HCT116 (cell line): ENCODE measurements around the gene PRPH. TPM values are rescaled to one million over a fixed set of nuclear protein-coding genes. Genes with fewer than 3 reads are reported as not detected.
"Not testable (repeated sequence)": the region's sequence is repeated elsewhere in the genome, so short reads cannot be mapped to it uniquely, and the experiment has no call there.

Experiments used
- ATAC-seq: fragments of 200-7000 bp; cut with Tn5 transposase; 2 replicates; pipeline ENCODE4 v1.9.1; 2020; ENCODE audit warnings: mild to moderate bottlenecking, moderate library complexity
- BruUV-seq: library from RNA; stranded (reverse); fragments of 400-500 nt; replicated peaks from 2 replicates; lab custom pipeline; 2021; lab: Mats Ljungman, UMichigan
- CTCF ChIA-PET: fragments of 300-600 bp; sonication (Branson Sonifier 250); formaldehyde crosslinking; loops from one replicate; lab custom pipeline; 2021; ENCODE audit warnings: antibody characterized with exemption; lab: Charles Lee
- POLR2A ChIA-PET: fragments of 300-600, 350-600 bp; sonication (Branson Sonifier 250); formaldehyde crosslinking; loops from one replicate; lab custom pipeline; 2021; ENCODE audit warnings: antibody characterized with exemption; lab: Charles Lee
- RAD21 ChIA-PET, 2 experiments: fragments of 300-600 bp; sonication (Branson Sonifier 250); formaldehyde crosslinking; loops; one replicate each; lab custom pipeline; 2023; ENCODE audit warnings: low total read pairs in 2 of 2; ENCODE audit not compliant: uncharacterized antibody in 2 of 2, unreplicated experiment in 2 of 2, low non-redundant PET in 1 of 2; lab: Charles Lee
- DNase-seq: peaks from one replicate; pipeline ENCODE4 v3.0.0-alpha.2; 2010; ENCODE audit warnings: low read depth, low spot score
- H2AFZ ChIP-seq: fragments of 200-600 bp; shearing (Covaris generic), sonication (generic); 2 replicates; pipeline ENCODE4 v1.6.1; 2017; ENCODE audit warnings: low read depth, mixed run types, mixed read lengths, antibody characterized with exemption, low read length; ENCODE audit not compliant: poor library complexity, severe bottlenecking
- H3K27ac ChIP-seq: 2 replicates; pipeline ENCODE4 v1.5.1; 2012; ENCODE audit warnings: low read depth, low read length
- H3K27me3 ChIP-seq: fragments of 200-600 bp; sonication (generic); 2 replicates; pipeline ENCODE4 v1.6.1; 2016; ENCODE audit warnings: mixed run types, low read length, mixed read lengths; ENCODE audit not compliant: insufficient read depth
- H3K36me3 ChIP-seq, 2 experiments: fragments of 200-500 bp in 1 of 2; fragments of 200-600 bp in 1 of 2; sonication (Bioruptor generic) in 1 of 2; sonication (generic) in 1 of 2; 2 replicates each; pipeline versions ENCODE4 v1.5.1 to v1.6.1; 2014 to 2016; ENCODE audit warnings: low read length in 2 of 2, inconsistent platforms in 1 of 2, mixed read lengths in 1 of 2, mixed run types in 1 of 2; ENCODE audit not compliant: insufficient read depth in 2 of 2, control insufficient read depth in 1 of 2
- H3K4me1 ChIP-seq, 2 experiments: fragments of 200-600 bp in 1 of 2; sonication (generic) in 1 of 2; 2 replicates each; pipeline versions ENCODE4 v1.5.1 to v1.6.1; 2012 to 2017; ENCODE audit warnings: low read length in 2 of 2, inconsistent platforms in 1 of 2, mild to moderate bottlenecking in 1 of 2, mixed read lengths in 1 of 2, mixed run types in 1 of 2, moderate library complexity in 1 of 2; ENCODE audit not compliant: insufficient read depth in 2 of 2, control insufficient read depth in 1 of 2
- H3K4me2 ChIP-seq: fragments of 200-600 bp; sonication (generic); 2 replicates; pipeline ENCODE4 v1.6.1; 2017; ENCODE audit warnings: mixed run types, low read length, mixed read lengths
- H3K4me3 ChIP-seq, 2 experiments: fragments of 200-600 bp in 1 of 2; sonication (generic) in 1 of 2; replicated peaks in 1 of 2; 2 replicates each; pipeline ENCODE4 v1.5.1; 2011 to 2016; ENCODE audit warnings: low read length in 2 of 2, control low read depth in 1 of 2, low read depth in 1 of 2, mild to moderate bottlenecking in 1 of 2, mixed read lengths in 1 of 2, mixed run types in 1 of 2
- H3K79me2 ChIP-seq: fragments of 200-600 bp; sonication (generic); 2 replicates; pipeline ENCODE4 v1.6.1; 2017; ENCODE audit warnings: mild to moderate bottlenecking, mixed run types, low read length, moderate library complexity, mixed read lengths; ENCODE audit not compliant: insufficient read depth
- H3K9ac ChIP-seq: fragments of 200-600 bp; sonication (generic); 2 replicates; pipeline ENCODE4 v1.6.1; 2016; ENCODE audit warnings: low read length, mixed read lengths
- H3K9me2 ChIP-seq: fragments of 200-600 bp; sonication (generic), shearing (Covaris generic); 2 replicates; pipeline ENCODE4 v1.6.1; 2017; ENCODE audit warnings: mixed run types, mild to moderate bottlenecking, moderate library complexity; ENCODE audit not compliant: insufficient read depth
- H3K9me3 ChIP-seq, 2 experiments: fragments of 200-500 bp in 1 of 2; fragments of 200-600 bp in 1 of 2; sonication (Bioruptor generic) in 1 of 2; sonication (generic) in 1 of 2; 2 replicates each; pipeline ENCODE4 v1.6.1; 2014 to 2017; ENCODE audit warnings: low read length in 2 of 2, mixed read lengths in 2 of 2, inconsistent platforms in 1 of 2, low read depth in 1 of 2, mild to moderate bottlenecking in 1 of 2, mixed run types in 1 of 2, moderate library complexity in 1 of 2; ENCODE audit not compliant: control insufficient read depth in 1 of 2, insufficient read depth in 1 of 2
- H4K20me1 ChIP-seq: fragments of 200-600 bp; sonication (generic), shearing (Covaris generic); 2 replicates; pipeline ENCODE4 v1.6.1; 2017; ENCODE audit warnings: mixed run types, mild to moderate bottlenecking, moderate library complexity; ENCODE audit not compliant: insufficient read depth
- ATF3 ChIP-seq: IDR thresholded peaks from 2 replicates; pipeline ENCODE4 v1.6.1; 2012
- CTCF ChIP-seq, 3 experiments: fragments of 200-600 bp in 1 of 3; sonication (generic) in 1 of 3; IDR thresholded peaks in 2 of 3; conservative IDR thresholded peaks in 1 of 3; 2 replicates each; pipeline ENCODE4 v1.5.1; 2012 to 2017; ENCODE audit warnings: low read depth in 2 of 3, low read length in 2 of 3, antibody characterized with exemption in 1 of 3, borderline replicate concordance in 1 of 3, control low read depth in 1 of 3, mild to moderate bottlenecking in 1 of 3, mixed read lengths in 1 of 3, mixed run types in 1 of 3, moderate library complexity in 1 of 3; ENCODE audit not compliant: insufficient read depth in 1 of 3
- ELF1 ChIP-seq: IDR thresholded peaks from 2 replicates; pipeline ENCODE4 v1.6.1; 2012; ENCODE audit warnings: low read depth, borderline replicate concordance
- EZH2phosphoT487 ChIP-seq: fragments of 200-600 bp; IDR thresholded peaks from 2 replicates; pipeline ENCODE4 v1.6.1; 2018; ENCODE audit warnings: antibody characterized with exemption, borderline replicate concordance
- POLR2A ChIP-seq: IDR thresholded peaks from 2 replicates; pipeline ENCODE4 v1.7.0; 2011; ENCODE audit warnings: borderline replicate concordance; ENCODE audit not compliant: insufficient read depth, insufficient read length; ENCODE audit errors: extremely low read depth
- POLR2AphosphoS5 ChIP-seq: IDR thresholded peaks from 2 replicates; pipeline ENCODE4 v1.6.1; 2011; ENCODE audit warnings: mild to moderate bottlenecking, low read depth, low read length, moderate library complexity
- RAD21 ChIP-seq: IDR thresholded peaks from 2 replicates; pipeline ENCODE4 v1.6.1; 2012; ENCODE audit warnings: low read depth, mild to moderate bottlenecking
- ZNF274 ChIP-seq: fragments of 200-500 bp; sonication (Bioruptor generic); IDR thresholded peaks from 2 replicates; pipeline ENCODE4 v1.6.1; 2014; ENCODE audit warnings: mild to moderate bottlenecking, low read depth, low read length, inconsistent platforms
- intact Hi-C: fragments of 100-400 bp; cut with micrococcal nuclease; formaldehyde crosslinking; loops from 2 replicates; pipeline ENCODE4 v1.10.0; 2022
- total RNA-seq: library from RNA; stranded (reverse); gene quantifications from one replicate; pipeline ENCODE4 v1.2.1, GENCODE V29; 2021; ENCODE audit not compliant: unreplicated experiment

Gene PRPH
- total RNA-seq, 1 experiment from 2014 or later: 6.7 TPM

- ChIA-PET POLR2A (interaction anchor here (0.9 to 1.4 kb wide), 2 partner anchors 8 to 9 kb away, joined by 3 read pairs; partner anchors contain the start of gene TUBA1C), RAD21 (no interaction called here)
- H3K27me3 ChIP-seq: no peaks in the 10 kb centered on the region
- H3K36me3 ChIP-seq: no peaks in the 10 kb centered on the region
- no TSS peak for BruUV-seq
- ATAC-seq: no peak
- H4K20me1 ChIP-seq: no peaks in the 10 kb centered on the region
- no peaks in the 10 kb centered on the region for H3K9me2 ChIP-seq
- H3K4me3 ChIP-seq: no peak overlapping the region
- TF ChIP-seq ELF1 (no peak), ZNF274 (no peak), CTCF (IDR thresholded peaks at IDR 0.05 in 2 of 3, conservative IDR thresholded peaks at IDR 0.05 in 1 of 3; ENCODE audit: borderline replicate concordance in 1 of 3, insufficient read depth in 1 of 3, low read depth in 2 of 3, low read length in 2 of 3) (no peak), RAD21 (no peak), POLR2A (no peak), EZH2phosphoT487 (no peak), POLR2AphosphoS5 (no peak), ATF3 (no peak)
- TF ChIP-seq, all 23 proteins: peak for 0
- H3K79me2 ChIP-seq: no peaks in the 10 kb centered on the region
- CTCF ChIA-PET: no interaction called here
- no peak overlapping the region for H3K27ac ChIP-seq
- intact Hi-C loops: no loop called here
- peaks cover 4 to 15% of the 10 kb centered on the region in 2 experiments; a peak in 3 of 4 replicates for H3K4me1 ChIP-seq
- H3K4me2 ChIP-seq: 0 out of 2 replicates have a peak overlapping the region, but pooled peaks have one; percentile 14
- H3K9me3 ChIP-seq: no peaks in the 10 kb centered on the region
- H3K9ac ChIP-seq: no peak overlapping the region
- DNase-seq: no peak
- no peak overlapping the region for H2AFZ ChIP-seq
These were observed 38.9 kb upstream of the PRPH start for GRCh38 chr12:49255857-49256637.

- ATAC-seq, H3K9me2 ChIP-seq, DNase-seq, H3K27ac ChIP-seq, POLR2A ChIA-PET, H3K27me3 ChIP-seq, H3K36me3 ChIP-seq, H4K20me1 ChIP-seq, H3K9ac ChIP-seq, CTCF ChIA-PET, RAD21 ChIA-PET, H2AFZ ChIP-seq, BruUV-seq, H3K79me2 ChIP-seq, H3K4me3 ChIP-seq, H3K9me3 ChIP-seq, intact Hi-C loops: not testable (repeated sequence)
- Histone ChIP-seq H3K4me1 (peaks cover 4 to 14% of the 10 kb centered on the region in 2 experiments; a peak in 3 of 4 replicates), H3K4me2 (peak overlapping the region; percentile 7; the same call in 1 of the 2 replicates)
These were observed 37.3 kb upstream of the PRPH start for GRCh38 chr12:49257508-49258184.
